D341Med (cell line): Measurements from ENCODE around the gene RPL22L1.
"Not testable (repeated sequence)": the region's sequence is repeated elsewhere in the genome, so short reads cannot be mapped to it uniquely, and the experiment has no call there.

ENCODE experiments used
- DNase-seq: peaks from one replicate; pipeline ENCODE4 v3.0.0; 2012; ENCODE audit warnings: low spot score

RPL22L1 gene

DNA sequence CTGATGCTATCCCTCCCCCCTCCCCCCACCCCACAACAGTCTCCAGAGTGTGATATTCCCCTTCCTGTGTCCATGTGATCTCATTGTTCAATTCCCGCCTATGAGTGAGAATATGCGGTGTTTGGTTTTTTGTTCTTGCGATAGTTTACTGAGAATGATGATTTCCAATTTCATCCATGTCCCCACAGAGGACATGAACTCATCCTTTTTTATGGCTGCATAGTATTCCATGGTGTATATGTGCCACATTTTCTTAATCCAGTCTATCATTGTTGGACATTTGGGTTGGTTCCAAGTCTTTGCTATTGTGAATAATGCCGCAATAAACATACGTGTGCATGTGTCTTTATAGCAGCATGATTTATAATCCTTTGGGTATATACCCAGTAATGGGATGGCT, 8.7 kb upstream of the RPL22L1 start:
- DNase-seq: not testable (repeated sequence)

DNA sequence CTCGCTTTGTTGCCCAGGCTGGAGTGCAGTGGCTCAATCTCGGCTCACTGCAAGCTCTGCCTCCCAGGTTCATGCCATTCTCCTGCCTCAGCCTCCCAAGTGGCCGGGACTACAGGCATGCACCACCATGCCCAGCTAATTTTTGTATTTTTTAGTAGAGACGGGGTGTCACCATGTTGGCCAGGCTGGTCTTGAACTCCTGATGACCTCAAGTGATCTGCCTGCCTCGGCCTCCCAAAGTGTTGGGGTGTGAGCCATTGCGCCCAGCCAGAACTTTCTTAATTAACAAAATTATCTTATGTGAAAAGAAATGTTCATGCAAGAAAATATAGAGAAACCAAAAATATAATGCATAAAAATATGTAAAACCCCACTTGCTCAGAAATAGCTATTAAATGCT, 7.3 kb upstream of the RPL22L1 start:
- DNase-seq: not testable (repeated sequence)

DNA sequence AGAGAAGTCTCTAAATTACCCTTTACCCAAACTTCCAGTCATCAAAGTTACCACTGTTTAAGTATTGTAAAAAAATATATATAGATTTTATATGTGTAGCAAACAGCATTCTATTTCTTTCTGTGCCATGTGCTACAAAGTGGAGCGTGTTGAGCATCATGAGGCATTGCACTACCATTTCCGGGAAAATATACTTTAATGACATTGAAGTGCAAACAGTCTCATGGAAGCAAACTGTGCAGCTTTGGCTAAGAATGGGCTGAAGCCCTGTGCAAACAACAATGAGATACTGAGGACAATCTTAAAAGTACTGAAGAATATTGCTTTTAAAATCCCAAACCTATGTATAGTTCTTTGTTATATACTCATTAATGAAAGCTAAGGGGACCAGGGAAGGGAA, 6.5 kb upstream of the RPL22L1 start:
- DNase-seq: no peak

GRCh38 chr3:170869239-170869590, 780 bp downstream of the RPL22L1 start:
- DNase-seq: no peak

DNA sequence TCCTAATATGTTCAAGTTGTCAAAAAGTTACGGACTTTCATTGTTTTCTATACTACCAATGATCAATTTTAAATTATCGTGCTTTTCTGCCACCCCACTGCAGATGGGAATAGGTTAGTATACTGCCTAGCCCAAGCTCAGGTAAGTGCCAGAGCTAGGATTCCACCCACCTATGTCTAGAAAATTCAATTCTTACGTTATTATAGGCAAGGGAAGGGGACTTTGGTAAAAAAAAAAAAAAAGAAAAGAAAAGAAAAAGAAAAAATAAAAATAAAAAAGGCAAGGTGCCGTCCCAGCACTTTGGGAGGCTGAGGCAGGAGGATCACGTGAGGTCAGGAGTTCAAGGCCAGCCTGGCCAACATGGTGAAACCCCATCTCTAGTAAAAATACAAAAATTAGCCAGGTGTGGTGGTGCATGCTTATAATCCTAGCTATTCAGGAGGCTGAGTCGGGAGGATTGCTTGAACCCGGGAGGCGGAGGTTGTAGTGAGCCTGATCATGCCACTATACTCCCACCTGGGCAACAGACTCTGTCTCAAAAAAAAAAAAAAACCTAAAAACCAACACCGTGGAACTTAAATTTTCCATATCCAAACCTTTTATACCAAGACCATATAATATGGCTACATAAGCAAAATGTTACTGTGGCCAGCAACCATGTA, 1.3 kb downstream of the RPL22L1 start:
- DNase-seq: no peak

GRCh38 chr3:170867143-170867937, 2.7 kb downstream of the RPL22L1 start:
- DNase-seq: no peak

DNA sequence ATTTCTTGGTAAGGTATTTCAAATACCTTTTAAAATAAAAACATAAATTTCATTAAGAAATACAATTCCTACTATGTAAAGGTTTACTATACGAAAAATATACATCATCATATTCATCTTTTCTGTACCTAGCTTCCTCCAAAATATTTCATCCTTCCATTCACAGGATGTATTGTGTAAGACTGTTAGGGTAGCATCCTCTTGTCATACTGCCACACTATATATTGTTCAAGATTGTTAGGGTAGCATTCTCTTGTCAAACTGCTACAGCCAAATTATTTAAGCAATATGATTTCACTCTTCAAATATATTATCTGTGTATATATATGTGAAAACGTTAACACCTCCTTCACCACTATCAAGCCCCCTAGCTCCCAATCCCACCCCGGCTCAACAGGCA, 3.5 kb downstream of the RPL22L1 start:
- DNase-seq: no peak

DNA sequence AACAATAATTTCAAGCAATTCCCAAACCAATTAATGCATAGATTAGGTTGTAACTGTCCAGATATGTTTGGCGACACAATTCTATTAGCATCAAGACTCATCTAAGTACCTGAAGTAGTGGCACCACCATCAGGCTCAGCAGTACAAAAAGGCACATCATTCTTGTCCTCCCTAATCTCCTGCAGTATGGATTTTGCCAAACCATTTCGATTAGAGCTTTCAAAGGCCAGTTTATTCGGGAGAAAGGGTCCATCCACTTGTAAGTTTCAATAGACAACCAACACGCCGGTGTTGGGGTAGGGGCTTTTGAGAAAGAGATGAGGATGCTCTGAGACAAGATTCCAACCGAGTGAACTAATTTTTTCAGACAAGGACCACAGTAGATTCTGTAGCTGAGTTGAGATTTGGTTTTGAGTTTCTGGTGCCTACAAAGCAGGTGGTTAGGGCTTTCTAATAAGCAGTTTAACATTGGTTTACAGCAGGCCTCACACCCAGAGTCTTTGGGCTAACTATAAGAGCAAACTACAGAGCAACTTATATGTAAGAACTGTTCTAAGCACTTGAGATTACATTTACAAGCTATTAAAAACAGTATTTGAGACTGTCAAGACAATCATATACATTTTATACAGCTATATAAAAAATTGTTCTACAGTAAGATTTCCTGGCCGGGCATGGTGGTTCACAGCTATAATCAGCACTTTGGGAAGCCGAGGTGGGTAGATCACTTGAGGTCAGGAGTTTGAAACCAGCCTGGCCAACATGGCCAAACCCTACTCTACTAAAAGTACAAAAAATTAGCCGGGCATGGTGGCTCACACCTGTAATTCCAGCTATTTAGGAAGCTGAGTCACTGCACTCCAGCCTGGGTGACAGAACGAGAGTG, 4.5 kb downstream of the RPL22L1 start:
- no peak for DNase-seq

DNA sequence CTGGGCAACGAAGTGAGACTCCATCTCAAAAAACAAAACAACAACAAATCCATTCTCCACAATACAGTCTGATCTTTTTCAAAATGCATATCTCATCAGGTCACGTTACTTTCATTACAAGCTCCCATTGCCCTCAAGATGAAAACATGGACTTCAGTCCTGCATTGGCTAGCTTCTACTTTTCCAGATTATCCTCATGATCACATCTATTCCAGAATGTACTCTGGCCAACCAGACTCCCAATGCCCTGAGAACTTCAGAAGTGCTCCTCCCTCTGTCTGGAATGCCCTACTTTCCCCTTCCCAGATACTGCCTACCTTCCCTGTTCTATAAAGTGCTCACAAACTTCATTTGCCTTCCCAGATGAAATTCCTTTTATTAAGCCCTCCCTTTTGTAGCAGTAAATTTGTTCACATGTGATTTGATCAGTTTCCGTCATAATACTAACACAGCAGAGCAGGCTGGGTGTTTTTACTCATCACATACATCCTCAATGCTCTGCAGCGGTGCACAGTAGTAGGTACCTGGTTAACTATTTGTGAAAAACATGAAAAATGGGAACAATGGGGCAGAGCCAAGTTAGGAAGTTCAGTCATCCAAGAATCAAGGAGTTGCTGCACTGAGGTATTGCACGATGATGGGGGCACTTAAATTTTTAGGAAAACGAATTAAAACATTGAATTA, 5.3 kb downstream of the RPL22L1 start:
- no peak for DNase-seq

DNA sequence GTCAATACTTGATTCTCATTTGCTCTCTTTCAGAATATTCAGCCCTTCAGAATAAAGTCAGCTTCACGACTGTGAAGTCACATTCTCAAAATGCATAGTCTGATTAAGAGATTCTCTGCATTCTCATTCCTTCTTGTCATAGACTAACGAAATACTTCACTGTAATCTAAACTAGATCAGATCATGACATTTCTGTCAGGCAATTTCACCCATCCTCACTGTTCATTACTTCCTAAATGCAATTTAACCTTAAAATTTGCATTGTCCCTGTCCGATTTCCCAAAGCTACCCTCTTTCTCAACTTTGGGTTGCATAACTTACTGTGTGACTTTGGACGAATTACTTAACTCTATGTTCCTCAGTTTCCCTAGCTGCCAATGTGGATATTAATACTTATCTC, 6.2 kb downstream of the RPL22L1 start:
- no peak for DNase-seq

DNA sequence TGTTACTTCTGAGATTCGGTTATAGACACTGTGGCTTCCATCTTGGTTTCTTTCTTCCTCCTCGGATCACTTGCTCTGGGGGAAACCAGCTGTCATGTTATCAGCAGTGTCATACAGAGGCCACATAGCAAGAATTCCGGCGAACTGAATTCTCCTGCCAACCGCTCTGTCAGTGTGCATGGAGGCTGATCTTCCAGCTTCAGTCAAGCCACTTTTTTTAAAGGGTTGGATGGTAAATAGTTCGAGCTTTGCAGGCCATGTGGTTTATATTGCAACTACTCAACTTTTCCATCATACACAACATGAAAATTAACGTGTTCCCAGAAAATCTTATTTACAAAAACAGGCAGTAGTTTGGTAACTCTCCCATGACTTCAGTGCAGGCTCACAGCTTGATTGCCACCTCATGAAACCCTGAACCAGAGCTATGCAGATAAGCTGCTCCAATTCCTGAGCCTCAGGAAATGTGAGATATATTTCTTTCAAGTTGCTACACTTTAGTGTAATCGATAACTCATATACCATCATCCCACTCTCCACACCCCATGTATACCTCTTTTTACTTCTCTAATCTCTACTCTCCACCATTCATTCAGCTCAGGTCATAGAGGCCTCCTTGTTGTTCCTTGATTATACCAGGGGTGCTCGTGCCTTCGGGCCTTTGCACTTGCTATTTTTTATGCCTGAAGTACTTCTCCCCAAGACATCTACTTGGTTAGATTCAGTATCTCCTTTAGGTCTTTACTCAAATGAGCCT, 7.2 kb downstream of the RPL22L1 start:
- DNase-seq: no peak

DNA sequence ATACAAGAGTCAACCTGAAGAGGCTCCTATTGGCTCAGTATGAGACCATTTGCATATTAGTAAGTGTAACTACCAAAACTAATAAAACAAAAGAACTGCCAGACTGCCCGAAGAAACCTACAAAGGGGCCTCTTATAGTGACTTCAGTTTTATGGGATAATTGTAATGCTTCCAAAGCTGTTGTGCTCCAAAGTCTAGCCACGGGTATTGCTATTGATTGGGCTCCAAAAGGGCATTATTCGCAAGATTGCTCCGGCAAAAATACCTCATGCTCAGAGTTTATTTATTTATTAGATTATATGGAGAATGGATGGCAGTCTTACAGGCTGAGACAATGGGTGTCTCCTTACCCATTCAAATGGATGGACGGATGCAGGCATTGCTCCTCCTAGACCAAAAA, 11.4 kb downstream of the RPL22L1 start:
- DNase-seq: no peak

GRCh38 chr3:170852324-170852723, 17.7 kb downstream of the RPL22L1 start:
- DNase-seq: no peak

- DNase-seq: no peak
Measured at GRCh38 chr3:170848292-170848917, 21.6 kb downstream of the RPL22L1 start.

DNA sequence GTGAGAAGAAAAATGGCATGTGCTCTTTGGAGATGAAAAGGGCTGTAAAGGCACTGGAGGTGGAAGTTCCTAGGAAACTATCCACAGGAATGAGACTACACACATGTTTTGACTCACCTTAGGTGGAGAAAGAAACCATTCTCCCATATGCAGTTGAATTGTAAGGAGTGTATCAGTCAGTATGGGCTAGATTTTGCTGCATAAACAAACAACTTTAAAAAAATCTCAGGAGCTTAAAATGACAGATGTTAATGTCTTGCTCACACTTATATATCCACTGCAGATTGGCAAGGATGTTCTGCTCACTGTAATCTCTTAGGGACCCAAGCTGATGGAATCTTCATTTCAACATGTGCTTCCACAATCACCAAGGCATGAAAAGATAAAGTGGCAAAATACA, 25.6 kb downstream of the RPL22L1 start:
- no peak for DNase-seq

DNA sequence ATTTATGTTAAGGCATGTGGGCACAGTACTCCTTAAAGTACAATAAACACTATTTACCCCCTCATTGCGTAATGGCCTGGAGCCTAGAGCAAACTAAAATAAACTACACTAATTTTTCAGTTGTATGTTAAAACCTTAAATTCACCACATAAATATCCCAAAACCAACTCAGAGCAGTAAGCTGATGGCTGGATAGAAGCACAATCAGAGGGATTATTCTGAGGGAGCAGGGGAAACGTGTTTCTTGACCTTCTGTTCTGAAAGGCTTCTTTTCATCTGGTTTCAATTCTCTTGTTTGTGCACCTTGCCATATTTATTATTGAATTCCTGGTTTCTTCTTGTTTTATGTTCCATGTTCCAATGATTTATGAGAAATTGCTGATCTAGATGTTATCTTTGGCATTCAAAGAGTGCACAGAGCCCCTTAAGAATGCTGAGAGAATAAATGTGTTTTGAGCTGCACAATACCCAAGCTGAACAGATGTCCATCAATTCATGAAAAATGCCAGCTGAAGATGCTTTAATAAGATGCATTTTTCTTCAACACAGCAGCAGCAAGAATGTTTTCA, 29.6 kb downstream of the RPL22L1 start:
- no peak for DNase-seq

DNA sequence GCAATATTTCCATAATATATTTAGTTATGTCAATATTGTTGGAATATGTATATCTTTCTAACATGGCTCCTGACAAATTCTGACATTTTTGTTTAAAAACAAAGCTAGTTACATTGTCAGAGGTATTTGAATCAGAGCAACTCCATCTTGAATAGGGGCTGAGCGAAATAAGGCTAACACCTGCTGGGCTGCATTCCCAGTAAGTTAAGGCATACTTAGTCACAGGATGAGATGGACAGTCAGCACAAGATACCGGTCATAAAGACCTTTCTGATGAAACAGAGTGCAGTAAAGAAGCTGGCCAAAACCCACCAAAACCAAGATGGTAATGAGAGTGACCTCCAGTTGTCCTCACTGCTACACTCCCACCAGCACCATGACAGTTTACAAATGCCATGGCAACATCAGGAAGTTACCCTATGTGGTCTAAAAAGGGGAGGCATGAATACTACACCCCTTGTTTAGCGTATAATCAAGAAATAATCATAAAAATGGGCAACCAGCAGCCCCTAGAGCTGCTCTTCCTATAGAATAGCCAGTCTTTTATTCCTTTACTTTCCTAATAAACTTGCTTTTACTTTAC, 30.4 kb downstream of the RPL22L1 start:
- DNase-seq: no peak

DNA sequence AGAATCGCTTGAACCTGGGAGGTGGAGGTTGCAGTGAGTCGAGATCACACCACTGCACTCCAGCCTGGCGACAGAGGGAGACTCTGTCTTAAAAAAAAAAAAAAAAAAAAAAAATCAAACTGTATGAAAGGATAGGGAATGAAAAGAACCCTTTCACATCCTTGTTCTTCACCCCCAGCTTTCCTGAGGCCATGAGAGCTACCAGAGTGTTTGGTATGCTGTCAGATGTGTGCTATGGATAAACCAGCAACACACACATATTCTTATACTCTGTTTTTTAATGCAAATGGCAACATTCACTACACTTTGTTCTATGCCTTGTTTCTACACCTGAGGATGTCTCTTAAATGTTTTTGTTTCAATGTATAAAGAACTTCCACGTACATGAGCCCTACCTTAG, 33.5 kb downstream of the RPL22L1 start:
- DNase-seq: no peak

DNA sequence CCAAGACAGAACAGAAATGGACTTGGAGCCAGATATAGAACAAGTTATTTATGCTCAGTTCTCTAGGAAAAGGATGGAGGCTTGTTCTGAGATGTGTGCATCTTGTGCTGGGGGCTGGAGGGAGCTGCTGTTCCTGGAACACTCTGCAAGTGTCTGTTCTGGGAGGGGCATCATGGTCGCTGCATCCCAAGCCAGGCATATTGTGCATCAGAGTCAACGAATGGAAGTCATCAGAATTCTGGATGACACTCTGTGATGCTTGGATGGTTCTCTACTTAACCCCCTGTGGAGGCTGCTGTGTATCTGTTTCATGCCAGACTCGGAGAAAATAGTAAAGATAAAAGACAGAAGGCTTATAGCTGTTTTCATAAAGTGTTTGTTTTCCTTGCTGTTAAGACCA, 34.7 kb downstream of the RPL22L1 start:
- DNase-seq: no peak

- DNase-seq: no peak
Measured at GRCh38 chr3:170830580-170830979, 39.4 kb downstream of the RPL22L1 start.
